GM21619 (cell line): Measurements from ENCODE around the gene OSBPL8.
"Not testable (repeated sequence)": the region's sequence is repeated elsewhere in the genome, so short reads cannot be mapped to it uniquely, and the experiment has no call there.

Experiments used
- ATAC-seq: cut with Tn5 transposase; IDR thresholded peaks from one replicate; pipeline ENCODE4 v1.9.1; 2021; ENCODE audit not compliant: unreplicated experiment

The OSBPL8 gene

DNA sequence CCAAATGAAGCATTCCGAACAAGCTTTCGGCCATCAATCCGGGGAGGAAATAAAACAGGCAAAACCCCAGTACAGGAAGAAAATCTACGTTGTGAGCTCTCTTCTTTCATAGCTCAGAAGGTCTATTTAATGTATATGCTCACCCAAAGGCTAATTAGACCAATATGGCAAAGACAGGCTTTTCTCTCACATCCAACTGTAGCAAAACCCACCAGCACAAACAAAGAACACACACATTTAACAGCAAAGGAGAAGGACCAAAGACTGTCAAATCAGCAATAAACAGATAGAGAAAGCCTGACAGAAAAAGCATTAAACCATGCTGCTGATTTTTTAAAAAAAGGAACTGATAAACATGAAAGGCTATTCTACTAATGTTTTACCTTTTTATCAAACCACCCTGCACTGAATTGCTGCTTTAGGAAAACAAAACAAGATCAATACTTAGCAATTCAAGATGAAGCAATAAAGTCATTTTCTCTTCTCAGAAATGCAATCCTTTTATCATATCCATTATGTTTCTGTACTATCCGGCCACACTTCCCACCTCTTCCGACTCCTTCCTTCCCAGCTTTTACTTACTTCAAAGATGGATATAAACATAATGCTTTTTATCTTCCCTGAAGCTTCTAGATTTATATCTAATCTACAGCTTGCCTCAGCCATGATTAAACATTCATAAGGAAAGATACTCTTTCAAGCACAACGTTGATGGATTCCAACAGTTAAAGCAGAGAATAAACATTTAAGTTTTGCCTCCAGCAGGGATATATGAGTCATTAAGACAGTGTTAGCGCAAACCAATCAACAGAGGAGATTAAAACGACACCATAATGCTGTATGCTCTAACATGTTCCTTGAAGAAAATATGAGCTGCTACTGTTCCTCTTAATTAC lies 136.8 kb downstream of the OSBPL8 start:
- ATAC-seq = no peak

DNA sequence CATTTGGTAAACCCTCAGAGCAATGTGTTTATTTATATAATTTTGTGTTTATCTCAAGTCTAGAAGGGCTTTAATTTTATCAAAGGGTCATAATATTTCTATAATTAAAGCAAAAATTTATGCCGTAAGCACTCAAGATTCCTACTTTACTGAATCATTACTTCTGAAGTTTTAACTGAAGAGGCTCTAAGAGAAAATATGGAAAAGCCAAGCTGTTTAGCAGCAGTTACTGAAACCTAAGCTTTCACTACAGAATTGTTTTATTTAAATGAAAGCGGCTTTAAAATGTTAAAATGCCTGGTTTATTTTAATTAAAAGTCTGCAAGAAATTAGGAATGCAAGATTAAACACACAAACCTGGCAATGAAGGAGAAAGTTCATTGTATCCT lies 137.4 kb downstream of the OSBPL8 start:
- ATAC-seq = no peak

DNA sequence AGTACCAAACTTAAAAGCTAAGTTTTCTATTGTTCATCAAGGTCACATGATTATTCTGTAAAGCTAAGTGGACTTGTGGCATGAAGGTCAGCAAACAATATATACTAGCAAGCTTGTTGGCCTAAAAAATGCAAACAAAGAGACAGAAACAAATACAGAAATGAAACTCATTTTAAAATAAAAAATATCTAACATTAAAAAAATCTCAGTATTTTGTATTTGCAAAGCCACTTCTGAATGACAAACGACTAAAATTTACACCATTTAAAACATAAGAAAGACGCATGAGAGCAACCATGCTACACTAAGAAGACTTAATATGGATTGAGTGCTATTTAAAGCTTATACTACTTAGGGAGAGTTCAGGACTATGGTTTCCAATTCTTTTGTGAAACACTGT lies 138.5 kb downstream of the OSBPL8 start:
- ATAC-seq = no peak

DNA sequence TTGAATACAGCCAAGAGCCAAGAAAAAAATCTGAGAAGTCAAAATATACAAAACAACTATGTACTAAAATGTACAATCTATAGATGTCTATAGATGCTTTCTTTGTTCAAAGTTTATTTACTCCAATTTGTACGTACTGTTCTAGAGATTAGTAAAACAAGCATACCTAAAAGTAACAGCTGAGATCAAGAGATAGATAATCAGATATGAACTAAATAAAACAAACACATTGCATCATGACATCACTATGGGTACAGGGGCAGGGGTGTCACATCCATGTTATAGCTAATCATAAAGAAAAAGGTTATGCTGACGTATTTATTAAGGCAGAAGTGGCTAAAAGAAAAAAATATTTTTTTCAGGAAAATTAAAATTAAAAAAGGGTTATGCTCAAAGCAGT lies 139.3 kb downstream of the OSBPL8 start:
- no peak for ATAC-seq

DNA sequence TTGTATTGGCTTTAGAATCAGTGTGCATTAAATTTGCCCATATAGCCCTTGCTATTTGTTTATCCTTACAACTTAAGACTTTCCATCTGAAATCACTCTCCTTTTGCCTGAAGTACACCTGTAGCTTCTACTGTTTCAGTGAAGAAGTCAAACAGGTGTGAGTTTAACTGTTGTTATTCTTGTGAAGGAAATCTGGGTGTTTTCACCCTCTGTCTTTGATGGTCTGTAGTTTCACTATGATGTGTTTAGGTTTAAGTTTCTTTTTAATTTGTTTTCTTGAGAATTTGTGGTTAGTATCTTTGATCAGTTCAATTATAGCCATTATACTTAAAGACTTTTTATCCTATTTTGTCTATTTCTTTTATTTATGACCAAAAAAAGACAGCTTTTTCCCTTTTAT lies 142.5 kb downstream of the OSBPL8 start:
- peak; percentile 88 for ATAC-seq

DNA sequence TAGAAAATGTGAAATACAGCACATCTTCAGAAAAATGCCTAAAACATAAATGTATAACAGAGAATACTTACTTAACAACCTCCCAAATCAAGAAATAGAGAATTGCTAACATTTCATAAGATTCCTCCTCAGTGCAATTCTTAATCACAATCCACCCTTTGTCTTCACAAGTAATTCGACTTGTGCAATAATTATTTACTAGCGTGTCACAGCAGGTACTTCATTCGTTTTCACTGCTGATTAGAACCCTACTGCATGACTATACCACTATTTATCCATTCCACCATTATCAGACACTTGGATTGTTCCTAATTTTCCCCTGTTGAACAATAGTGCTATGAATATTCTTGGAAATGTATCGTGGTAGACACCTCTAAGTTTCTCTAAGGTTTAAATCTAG lies 146.4 kb downstream of the OSBPL8 start:
- ATAC-seq = no peak

DNA sequence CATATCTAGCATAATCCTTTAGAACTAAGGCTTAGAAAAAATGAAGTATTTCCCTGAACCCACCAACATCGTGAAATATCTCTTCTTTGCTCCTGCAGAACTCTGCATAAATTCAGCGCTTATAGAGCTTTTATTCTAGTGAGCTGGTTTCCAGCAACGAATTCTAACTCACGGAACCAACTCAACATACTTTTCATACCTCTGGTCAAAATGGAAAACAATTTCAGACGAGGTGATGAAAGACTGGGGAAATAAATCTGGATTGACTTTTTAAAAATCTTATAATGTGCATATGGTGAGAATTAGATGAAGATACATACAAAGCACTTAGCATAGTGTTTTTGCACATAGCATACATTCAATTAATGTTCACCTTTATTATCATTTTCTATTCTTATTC lies 148.8 kb downstream of the OSBPL8 start:
- ATAC-seq = no peak

DNA sequence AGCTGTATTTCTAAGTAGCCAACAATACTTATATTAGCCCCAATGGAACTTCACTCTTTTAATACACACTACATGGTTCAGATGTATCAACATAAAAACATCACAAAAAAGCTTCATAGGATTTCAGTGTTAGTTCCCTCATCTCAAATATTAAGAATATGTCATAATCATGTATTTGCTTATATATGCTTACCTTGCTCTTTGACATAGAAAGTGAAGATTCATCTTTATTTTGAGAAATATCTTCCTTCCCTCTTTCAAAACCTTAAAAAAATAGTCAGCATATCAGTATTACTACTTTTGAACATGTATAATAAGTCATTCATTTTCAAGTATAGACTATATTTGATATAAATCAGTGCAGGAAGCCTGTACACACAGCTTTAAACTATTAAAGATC lies 149.2 kb downstream of the OSBPL8 start:
- ATAC-seq = no peak

DNA sequence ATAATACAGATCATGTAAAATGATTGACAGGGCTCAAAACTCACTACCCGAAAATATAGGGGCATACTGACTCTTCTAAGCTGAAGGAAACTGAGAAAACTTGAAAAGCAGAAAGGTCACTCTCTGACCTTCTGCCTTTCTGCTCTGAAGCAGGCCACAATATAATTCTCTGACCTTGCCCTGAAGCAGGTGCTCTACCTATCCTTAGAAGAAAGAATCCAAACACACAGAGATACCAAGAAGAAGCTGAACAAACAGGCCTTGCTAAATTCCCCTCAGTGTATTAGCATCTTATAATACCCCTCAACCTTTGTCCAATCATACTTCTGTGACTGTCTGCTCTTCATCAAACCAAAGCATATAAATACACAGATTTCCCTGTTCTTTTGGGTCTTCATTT lies 150.5 kb downstream of the OSBPL8 start:
- ATAC-seq = no peak

DNA sequence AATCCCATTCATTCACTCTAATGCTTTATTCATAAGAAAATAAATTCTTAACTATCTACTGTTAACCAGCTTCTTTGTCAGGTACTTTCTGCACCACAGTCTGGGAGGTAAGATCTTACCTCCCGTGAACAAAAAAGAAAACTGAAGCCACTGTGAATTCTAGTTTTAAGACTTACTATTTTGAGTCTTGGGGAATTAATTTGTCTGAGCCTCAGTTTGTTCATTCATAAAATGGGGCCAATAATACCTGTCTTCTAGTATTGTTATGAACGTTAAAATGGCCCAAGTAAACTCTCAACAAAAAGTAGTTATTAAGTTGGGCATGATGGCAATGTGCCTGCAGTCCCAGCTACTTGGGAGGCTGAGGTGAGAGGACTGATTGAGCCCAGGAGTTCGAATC lies 151.9 kb downstream of the OSBPL8 start:
- no peak for ATAC-seq

DNA sequence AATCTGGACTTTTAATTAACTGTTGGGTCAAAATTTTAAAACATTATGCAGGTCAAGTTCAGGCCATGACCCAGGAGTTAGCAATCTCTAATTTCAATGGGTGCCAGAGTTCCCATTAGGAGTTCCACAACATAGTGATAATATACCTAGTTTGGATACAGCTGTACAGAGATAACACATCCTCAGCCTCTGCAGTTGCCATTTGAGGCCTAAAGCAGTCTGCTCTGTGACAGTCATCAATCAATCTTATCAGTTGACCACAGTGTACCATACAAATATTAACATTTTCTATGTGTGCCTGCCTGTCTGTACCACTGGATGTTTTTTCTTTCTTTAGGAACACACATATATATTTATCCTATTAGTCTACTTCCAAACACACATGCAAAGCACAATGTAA lies 157.3 kb downstream of the OSBPL8 start:
- no peak for ATAC-seq

DNA sequence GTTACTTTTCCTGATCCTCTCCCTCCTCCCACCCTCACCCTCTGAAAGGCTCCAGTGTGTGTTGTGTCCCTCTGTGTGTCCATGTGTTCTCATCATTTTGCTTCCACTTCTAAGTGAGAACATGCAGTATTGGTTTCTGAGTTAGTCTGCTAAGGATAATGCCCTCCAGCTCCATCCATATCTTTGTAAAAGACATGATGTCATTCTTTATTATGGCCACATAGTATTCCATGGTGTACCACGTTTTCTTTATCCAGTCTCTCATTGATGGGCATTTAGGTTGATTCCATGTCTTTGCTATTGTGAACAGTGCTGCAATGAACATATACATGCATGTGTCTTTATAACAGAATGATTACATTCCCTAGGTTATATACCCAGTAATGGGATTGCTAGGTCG lies 159.4 kb downstream of the OSBPL8 start:
- no peak for ATAC-seq

DNA sequence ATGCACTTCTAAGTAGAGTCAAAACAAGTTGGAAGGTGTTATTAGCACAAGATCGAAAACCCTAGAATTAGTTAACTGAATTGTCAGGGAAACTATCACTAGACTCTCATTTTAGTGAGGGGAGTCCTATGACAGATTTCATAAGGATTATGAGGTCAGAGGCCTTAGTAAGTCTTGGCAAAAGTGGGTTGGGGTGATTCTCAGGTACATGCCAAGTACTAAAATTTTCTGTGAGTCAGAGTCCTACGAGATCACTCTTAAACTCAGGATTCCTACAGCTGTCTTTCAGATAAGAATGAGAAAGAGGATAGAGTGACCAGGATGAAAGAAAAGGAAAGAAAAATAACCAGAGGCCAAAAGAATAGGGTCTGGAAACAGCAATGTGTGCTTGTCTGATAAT lies 160.5 kb downstream of the OSBPL8 start:
- ATAC-seq = no peak

DNA sequence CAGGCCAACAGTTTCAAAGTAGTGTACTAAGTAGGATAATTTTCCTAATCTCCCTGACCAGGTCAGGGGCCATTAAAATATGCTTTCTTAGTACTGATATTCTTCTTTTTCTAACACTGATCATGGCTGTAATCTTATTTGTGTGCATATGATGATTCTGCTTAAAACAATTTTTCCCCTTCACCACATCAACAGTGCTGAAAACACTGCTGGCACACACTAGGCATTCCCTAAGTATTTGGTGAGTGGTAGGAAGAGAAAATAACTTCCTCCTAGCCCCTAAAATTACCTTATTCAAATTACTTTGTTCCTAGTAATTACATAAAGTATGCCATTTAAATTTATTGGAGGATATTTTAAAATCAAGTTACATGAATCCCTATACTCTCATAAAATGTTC lies 161.5 kb downstream of the OSBPL8 start:
- no peak for ATAC-seq

DNA sequence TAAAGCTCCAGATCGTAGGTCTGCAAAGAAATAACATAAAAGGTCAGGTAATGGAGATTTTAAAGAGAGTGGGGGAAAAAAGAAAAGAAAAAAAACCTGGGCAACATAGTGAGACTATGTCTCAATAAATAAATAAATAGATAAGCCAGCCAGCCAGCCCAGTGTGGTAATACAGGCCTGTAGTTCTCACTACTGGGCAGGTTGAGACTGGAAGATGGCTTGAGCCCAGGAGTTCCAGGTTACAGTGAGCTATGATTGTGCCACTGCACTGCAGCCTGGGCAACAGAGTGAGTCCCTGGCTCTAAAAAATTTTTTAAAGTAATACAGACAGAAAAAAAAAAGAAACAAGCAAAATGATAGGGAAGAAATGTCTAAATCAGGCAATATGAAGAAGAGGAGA lies 168.1 kb downstream of the OSBPL8 start:
- ATAC-seq = no peak

DNA sequence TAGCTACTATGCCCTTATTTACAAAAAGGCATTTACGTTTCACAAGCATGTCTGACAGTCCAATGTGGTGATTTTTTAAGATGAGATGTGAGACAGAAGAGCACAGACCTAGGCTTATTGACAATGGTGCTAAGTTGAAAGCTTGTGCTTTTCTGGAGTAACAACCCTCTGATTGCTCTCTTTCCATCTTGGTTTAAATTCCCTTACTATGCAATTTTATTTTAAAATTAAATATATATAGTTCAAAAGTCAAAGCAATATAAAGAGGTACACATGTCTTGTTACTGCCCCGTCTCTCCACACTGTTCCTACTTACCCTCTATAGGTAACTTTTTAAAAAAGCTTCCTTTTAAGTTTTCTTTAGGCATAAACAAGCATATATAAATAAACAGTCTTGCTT lies 172.0 kb downstream of the OSBPL8 start:
- no peak for ATAC-seq

DNA sequence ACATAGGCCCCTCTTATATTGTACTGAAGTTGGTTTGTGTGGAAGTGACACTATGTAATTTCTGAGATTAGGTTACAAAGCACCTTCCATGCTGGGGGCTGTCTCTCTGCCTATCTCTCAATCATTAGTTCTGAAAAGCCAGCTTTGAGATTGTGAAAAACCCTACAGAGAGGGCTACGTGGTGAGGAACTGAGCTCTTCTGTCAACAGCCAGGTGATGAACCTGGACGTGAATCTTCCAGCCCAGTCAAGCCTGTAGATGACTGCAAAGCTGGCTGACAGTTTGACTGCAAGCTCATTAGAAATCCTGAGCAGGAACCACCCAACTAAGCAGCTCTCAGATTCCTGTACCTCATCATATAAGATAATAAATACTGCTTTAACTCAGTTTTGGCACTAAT lies 175.0 kb downstream of the OSBPL8 start:
- no peak for ATAC-seq

DNA sequence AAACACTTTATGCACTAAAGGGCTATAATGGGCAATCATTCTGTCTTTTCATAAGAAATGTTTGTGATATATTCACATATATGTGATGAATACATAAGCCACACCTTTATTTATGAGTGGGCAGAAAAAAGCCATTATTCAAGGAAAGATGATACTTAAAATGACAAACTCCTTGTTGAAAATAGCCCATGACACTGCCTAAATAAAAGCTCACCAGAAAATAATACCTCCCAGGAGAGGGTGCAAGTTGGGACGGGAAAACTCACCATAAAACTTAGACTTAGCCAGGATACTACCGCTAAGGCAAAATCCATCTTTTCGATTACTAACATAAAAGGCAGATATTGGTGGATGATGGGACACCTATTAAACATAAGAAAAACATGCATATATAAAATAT lies 175.6 kb downstream of the OSBPL8 start:
- ATAC-seq = no peak

DNA sequence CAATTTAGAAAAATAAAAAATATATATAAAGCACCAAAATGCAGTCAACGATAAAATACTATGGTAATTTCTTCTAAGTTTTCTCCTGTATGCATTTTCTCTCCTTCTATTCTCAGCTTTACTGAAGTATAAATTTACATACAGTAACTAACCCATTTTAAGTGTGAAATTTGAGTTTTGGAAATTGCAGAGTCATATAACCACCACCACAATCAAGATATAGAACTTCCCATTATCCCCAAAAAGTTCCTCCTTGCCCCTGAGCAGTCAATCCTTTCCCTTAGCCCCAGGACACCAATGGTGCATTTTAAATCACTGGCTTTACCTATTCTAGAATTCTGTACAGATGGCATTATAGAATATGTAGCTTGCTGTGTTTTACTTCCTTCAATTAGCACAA lies 180.3 kb downstream of the OSBPL8 start:
- ATAC-seq = no peak

DNA sequence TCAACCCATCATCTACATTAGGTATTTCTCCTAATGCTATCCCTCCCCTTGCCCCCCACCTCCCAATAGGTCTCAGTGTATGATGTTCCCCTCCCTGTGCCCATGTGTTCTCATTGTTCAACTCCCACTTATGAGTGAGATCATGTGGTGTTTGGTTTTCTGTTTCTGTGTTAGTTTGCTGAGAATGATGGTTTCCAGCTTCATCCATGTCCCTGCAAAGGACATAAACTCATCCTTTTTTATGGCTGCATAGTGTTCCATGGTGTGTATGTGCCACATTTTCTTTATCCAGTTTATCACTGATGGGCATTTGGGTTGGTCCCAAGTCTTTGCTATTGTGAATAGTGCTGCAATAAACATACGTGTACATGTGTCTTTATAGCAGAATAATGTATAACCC lies 182.7 kb downstream of the OSBPL8 start:
- not testable (repeated sequence) for ATAC-seq

DNA sequence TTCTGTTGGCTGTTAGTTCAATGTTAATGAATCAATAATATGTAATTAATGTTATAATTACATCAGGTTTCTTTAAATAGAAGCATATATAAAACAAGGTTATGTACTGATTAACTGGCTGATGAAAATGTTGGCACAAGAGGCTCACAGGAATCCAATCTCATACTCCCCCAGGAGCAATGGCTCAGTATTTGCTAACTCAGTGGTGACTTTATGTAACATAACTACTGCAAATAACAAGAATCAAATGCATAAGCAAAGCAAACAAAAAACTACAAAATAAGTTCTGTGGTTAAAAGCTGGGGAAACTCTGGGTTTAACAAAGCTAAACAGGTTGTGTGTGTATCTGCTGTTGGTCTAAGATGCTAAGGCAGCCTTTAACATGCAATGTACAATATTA lies 183.6 kb downstream of the OSBPL8 start:
- ATAC-seq = no peak

DNA sequence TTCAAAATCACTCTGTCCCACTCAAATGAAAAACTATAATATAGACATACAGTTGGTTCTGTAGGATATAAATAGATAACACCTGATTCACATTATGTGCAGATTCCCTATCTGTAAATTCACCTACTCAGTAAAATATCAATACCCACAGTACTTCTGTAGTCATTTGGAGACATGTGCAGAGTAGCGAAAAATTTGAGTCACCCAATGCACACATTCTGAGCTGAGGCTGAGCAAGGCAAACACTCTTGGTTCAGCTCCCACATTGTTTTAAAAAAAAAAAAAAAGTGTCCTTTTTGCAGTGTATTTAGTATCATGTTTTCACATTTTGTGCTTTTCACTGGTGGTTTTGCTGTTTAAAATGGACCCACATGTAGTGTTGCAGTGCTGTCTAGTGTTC lies 184.1 kb downstream of the OSBPL8 start:
- no peak for ATAC-seq

DNA sequence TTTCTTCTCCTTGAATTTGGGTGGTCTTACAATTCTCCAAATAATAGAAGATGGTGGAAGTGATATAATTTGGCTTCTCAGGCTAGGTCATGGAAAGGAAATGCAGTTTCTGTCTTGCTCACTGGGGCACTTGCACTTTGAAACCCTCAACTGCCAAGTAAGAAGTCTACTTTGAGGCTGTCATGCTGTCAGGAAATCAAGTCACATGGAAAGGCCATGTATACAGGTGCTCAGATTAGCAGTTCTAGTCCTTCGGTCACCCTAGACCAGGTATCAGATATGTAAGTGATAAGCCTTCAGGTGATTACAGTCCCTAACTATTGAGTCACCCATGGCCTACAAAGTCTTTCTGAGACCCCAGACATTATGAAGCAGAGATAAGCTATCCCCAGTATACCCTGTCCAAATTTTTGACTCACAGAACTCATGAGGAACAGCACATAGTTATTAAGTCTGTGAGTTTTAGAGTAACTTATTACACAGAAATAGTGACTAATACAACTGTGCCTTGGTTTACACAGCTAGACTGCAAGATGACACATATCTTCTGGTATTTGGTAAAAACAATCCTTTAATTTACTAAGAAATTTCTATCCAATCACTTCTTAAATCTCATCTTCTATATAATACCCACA lies 185.1 kb downstream of the OSBPL8 start:
- ATAC-seq = no peak
